Measurements from ENCODE around the gene PDE6B. TPM values are rescaled to one million over a fixed set of nuclear protein-coding genes. Genes with fewer than 3 reads are reported as not detected.
"Not testable (repeated sequence)": the region's sequence is repeated elsewhere in the genome, so short reads cannot be mapped to it uniquely, and the experiment has no call there.

PDE6B gene
- total RNA-seq, 1 donor from 2014 or later, result 12.5 TPM

DNA sequence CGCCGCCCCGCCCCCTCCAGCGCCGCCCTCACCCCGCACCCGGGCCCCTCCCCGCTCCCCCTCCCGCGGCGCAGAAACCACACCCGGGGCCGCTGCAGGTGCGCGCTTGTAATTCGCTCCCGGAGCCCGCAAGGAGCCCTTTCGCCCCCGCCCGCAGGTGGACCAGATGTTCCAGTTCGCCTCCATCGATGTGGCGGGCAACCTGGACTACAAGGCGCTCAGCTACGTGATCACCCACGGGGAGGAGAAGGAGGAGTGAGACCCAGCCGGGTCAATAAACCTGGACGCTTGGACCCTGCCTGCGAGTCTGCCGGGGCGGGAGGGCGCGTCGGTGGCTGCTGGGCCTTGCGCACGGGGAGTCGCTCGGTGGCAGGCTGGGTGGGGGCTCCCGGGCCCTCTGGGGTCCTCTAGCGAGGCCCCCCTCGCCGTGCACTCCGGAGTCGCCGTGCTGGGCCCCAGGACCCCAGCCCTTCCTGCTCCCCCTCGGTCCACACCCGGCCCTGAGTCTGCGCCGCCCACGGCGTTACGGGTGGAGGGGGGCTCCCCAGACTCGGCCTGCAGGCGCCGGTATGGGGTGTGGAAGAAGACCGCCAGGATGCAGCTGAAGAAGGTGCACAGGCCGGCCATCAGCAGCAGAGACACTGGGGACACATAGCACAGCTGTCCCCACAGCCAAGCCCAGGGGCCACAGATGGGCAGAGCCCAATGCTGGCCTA is 56.5 kb downstream of the PDE6B start:
- intact Hi-C loops (cut with micrococcal nuclease), result no loop called here

DNA sequence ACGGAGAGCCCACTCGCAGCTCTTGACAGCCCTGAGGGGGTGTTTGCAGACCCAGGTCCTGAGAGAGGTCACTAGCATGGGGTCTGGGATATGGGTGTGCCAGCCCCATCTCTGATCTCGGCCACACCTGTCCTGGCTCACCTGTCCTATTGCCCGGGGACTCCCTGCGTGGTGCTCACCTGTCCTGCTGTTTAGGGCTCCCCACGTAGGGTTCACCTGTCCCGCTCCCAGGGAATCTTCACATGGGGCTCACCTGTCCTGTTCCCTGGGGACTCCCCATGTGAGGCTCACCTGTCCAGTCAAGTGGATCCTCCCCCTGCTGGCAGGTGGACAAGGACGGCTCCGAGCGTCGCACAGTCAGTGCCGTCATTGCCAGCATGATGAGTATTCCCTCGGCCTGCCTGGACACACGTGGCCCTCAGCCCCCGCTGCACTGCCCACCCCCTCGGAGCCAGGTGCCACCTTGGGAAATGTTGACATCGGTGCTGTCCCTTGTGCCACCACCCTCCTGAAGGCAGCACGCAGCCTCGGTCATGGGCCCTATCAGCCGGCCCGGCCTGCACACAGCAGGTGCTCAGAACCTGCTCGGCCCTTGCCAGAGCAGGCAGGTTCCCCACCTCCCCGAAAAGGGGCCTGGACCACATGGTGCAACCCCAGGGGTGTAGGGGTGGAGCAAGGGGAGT is 57.3 kb downstream of the PDE6B start:
- intact Hi-C loops (cut with micrococcal nuclease), result no loop called here

DNA sequence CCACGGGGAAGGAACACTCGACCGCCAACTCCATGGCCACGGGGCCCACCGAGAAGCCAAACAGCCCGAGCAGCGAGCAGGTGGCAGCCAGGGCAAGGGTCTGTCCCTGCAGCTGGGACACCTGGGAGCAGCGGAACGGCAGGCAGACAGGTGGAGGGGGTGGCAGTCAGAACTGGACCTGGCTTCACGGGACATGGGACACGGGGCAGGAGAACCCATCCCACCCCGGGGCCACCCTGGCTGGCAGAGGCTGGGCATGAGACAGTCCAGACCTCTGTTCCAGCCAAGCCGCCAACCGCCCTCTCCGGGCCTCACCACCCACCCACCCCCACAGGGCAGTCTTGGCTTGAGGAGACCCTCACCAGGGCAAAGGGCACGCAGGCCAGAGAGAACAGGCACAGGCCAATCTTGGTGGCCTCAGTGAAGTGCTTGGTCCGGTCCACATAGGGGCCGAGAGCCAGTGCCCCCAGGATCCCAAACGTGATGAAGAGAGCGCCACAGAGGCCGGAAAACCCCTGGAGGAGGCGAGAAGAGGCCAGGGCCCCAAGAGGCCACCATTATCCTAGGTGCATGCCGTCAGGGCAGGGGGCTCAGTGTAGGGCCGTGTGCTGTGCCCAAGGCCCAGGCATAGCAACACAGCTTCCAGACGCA is 58.0 kb downstream of the PDE6B start:
- intact Hi-C loops (cut with micrococcal nuclease), result no loop called here

DNA sequence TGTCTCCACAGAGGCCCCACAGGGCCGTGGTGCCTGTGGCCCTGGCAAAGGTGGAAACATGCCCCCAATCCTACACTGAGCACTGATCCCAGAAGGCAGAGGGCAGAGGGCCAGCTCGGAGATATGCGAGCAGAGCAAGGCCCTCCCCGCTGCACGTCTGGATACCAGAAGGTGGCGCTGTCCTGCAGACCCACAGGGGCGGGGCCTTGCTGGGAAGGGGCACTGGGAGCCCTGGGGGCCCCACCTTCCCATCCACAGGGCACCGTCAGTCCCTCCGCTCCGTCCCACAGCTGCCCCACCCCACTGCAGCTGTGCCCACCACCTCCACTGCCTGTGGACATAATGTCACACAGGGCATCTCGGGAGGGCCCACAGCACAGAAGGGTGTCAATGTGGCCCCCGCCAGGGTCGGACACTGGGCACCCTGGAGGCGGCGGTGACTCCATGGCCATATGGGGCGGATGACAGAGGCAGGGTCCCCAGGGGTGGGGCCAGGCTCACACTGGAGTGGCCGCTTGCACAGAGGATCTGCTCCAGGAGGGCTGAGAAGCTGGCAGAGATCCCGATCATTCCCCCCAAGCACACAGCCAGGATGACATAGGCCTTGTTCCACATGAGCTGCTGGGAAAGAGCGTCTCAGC is 58.7 kb downstream of the PDE6B start:
- intact Hi-C loops (cut with micrococcal nuclease), result loop anchor here (1.0 kb wide), 1 partner anchor 21 kb away; the partner anchor contains the start of gene PCGF3

DNA sequence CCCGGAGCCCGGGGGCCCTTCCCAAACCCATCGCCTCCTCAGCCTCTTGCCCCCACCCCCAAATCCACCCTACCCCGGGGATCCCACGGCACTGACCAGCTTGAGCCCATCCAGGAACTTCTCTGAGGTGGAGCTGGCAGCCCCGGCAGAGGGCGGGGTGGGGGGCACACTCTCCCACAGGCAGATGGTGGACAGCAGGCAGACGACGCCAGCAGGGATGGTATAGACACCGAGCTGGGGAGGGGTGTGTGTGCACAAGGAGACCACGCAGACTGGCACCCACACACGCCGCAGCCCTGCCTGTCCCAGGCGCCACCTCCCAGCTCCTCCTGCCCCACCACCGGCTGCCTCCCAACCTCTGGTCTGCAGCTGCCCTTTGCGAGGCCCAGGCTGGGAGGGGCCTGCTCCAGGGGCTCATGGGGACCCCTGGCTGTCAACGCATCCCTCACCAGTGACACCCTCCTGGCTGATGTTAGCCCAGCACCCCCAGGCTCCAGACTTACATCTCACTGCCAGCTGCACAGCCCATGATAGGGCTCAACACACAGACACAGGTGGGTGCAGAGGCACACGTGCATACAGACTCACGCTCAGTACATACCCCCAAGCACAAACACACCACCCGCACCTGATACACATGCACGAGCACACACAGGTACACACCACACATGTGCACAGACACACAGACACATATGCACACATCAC is 59.4 kb downstream of the PDE6B start:
- intact Hi-C loops (cut with micrococcal nuclease), result loop anchor here (1.0 kb wide), 1 partner anchor 21 kb away; the partner anchor contains the start of gene PCGF3

DNA sequence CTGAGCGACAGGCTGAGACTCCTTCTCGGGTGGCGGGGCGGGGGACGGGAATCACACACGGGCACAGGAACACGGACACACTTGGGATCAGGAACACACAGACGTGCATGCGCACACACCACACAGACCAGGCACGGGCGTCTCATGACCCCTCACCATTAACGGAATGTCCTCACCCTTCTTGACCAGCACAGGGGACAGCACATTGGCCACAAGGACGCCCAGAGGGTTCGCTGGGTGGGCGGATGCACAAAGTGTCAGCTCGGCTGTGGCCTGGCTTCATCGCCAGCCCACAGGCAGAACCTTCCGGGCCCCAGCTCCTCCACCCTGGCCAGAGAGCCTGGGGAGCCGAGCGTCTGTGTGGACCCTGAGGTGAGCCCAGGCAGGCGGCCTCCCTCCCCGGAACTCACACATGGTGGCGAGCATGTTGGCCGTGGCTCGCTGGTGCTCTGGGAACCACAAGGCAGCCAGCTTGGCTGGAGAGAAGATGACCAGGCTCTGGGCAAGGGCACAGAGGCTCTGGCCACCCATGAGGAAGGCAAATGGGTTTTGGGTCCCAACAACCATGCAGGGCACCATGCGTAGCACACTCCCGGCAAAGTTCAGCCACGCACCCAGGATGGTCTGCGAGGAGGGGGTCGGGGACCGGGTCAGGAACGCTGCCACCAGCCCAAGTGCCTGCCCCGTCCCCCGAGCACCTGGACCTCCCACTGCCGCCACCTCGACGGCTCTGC is 60.5 kb downstream of the PDE6B start:
- intact Hi-C loops (cut with micrococcal nuclease), result no loop called here

DNA sequence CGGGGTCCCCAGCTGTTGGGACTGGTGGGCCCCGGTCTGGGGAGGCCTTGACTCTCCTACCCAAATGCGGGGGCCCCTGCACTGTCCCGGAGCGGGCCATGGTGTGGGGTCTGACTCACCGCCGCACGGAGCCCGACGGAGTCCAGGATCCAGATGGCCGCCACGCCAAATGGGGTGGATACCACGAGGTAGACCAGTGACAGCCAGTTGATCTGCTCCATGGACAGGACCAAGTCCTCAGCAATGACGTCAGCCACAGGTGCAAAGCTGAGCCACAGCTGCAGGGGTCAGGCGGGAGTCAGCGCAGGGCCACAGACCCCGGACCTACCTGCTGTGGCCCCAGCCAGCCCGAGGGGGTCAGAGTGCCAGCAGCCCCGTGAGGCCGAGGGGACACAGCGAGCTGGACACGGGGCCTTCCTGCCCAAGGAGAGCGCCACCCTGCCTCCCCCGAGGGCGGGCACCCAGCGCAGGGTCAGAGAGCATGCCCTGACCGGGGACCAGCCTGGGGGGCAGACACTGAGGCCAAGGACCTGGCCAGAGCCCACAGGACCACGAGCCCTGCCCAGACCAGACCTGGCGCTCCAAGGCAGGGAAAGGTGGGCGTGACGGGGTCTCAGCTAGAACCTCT is 61.2 kb downstream of the PDE6B start:
- intact Hi-C loops (cut with micrococcal nuclease), result no loop called here

DNA sequence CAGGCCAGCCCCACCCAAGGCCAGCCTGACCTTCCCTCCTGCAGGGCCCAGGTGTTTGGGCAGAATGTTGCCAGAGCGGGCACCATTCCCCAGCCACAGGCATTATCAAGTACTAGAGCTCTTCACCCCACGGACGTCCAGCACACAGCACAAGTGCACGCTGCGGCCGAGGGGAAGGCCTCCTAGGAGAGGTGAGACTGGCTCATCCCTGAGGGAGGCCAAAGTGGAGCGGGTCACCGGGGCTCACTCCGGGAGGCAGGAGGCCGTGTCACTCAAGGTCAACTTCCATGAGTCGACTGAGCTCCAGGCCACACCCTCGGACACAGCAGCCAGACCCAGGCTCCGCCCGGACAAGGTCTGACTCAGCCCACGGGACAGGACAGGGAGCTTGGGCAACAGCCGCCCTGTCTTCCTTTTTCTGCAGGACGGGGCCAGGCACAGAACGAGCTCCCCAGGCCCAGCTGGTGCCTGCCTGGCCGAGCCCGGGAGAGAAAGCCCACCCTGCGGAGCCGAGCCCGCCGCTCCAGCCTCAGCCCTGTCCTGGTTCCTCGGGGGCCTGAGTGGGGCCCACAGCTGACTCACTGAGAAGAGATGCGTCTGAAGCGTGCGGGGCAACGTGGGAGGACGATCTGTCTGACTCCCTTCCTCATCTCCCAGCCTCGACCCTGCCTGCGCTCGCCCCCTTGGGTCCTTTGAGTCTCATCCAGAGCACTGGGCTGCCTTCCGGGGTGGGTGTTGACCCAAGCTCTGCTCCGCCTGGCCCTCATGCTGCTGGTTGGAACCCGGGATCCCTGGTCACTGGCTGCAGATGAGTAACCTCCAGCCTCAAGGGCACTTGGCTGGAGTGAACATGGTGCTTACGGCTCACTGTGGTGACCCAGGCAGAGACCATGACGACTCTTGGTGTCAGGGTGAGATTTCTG is 61.9 kb downstream of the PDE6B start:
- intact Hi-C loops (cut with micrococcal nuclease), result no loop called here

DNA sequence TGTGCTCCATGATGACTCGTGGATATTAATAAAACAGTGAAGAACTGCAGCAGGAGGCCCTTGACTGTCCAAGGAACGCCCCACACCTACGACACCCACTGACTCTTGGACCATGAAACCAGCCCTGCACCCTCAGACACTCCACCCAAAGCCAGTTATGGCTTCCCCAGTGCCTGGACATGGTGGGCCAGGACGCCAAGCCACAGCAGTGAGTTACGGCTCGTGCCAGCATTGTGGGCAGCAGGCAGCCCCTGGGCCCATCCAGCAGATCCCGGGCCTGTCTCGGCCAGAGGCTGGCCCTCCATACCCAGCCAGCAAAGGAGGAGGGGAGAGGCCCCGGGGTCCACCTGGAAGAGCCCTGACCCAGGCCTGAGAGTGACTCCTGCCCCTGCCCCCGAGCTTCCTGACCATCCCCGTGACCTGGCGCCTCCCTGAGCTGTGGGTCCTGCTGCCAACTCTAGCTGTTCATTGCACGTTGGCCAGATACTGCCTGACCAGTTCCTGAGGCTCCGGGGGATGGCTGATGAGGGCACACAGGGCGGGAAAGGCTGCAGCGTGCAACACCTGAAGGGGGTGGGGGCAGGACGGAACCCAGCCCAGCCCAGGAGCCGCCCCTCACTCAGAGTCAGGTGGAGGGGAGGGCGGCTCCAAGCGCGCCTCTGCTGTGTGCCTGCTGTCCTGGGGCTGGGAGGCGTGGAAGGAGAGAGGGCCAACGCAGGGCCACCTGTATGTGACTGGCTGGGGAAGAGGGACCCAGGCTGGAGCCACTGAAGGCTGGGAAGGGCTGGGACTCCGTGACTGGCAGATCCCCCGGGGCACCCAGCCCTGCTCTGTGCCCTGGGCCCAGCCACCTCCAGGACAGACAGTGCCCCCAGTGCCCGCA is 62.8 kb downstream of the PDE6B start:
- intact Hi-C loops (cut with micrococcal nuclease), result no loop called here

DNA sequence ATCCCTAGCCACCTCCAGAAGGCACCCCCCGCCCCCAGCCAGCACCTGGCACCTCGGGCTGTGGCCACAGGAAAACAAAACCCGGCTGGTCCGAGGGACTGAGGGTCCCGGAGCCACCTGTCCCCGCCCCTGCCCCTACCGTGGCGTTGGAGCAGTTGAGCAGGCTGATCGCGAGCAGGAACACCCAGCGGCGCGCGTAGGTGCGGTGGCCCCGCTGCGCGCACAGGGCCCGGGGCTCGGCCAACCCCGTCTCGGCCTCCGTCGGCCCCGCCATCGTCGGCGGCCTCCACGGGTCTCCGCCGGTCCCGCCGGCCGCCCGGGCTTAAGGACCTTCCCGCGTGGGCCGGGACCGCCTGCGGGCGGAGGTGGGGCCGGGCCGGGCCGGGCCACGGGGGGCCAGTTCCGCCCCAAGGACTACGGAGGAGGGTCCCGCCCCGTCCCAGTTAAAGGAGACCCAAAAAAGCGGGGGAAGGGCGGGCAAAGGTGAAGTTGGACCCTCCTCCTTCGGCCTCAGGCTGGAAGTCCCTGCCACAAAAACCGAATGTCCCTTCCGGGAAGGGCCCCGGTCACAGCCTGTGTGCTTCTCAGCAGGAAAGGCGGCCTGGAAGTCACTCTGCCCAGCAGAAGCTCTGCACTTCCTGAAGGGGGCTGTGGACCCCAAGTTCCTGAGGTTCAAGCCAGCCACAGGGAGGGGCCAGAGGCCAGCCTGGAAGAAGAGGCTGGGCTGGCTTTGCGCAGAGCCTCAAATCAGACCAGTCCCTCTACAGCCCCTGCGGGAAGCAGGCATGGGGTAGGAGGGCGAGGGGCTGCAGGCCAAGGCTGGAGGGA is 63.7 kb downstream of the PDE6B start, which contains the start of gene SLC49A3:
SLC49A3 (minus strand) TSS at position 298 of the 828 bp plus-strand sequence; CDS start at position 274, 24 bp downstream.
- intact Hi-C loops (cut with micrococcal nuclease), result no loop called here

DNA sequence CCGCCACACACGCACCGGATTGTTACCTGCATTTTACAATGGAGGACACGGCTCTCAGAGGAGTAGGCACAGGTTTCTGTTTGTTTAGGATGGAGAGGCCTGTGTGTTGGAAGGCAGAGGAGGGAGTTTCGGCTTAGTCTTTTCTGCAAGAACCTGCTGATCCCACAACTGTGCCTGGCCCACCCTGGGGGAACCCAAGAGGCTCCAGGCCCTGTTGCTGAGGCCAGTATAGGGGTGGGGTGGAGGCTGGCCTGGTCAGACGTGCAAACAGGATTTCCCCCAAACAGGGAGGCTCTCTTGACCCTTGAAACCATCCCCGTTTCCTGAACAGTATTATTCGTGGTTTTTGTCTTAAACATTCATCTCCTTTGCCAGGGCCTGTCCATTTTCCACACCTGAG is 64.3 kb downstream of the PDE6B start:
- intact Hi-C loops (cut with micrococcal nuclease), result no loop called here

DNA sequence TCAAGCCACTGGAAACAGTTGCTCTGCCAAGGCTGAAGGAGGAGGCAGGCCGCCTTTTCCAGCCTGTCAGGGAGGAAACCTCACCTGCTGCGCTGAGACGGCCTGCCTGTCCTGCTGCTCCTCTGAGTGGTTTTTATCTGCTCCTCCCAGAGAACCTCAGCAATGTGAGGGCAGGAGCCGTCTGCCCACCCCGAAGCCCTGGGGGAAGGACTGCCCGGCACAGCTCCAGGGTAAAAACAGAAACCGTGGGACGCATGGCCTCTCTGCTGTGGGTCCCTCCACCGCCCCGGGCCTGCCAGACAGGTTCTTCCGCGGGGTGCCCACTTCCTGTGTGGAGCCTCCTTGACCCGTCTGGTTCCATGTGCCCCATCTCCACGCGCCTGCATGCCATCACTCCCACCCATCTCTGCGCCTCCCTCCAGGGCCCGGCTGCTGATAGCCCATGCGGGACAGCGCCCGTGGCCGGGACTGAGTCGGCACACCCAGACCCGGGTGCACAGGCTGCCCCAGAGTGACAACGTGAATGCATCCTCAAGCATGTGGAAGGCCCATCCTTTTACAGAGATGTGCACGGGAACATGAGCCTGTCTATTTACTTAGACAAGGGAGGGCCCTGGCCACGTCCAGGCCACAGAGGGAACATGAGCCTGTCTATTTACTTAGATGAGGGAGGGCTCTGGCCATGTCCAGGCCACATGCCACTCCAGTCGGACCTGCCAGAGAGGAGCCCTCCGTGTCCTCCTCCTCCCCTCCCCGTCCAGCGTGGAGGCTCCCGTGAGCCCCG is 67.6 kb downstream of the PDE6B start:
- intact Hi-C loops (cut with micrococcal nuclease), result no loop called here

DNA sequence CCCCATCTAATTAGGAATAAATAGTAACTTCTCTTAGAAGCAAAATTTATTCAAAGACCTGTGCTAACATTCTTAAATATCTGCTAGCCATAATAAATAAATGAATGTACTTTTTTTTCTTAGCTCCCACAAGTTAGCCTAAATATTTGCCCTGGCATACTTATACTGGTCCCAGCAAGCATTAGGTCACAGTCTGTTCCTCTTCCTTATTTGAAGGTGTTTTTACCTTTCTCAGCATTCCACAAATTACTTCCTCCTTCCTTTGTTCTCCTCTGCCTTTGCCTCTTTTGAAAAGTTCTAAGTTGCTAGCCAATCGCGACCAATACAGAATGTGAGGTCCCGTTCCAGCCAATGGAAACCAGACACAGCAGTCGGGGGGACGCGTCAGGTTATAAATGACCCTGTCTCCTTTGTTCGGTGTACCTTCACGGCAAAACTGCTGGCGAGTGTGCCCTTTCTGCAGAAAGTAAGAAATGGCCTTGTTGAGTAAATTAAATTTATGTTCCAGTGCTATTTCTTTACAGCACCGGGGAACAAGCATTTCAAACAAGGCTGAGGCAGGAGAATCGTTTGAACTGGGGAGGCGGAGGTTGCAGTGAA is 69.1 kb downstream of the PDE6B start:
- intact Hi-C loops (cut with micrococcal nuclease), result not testable (repeated sequence)

DNA sequence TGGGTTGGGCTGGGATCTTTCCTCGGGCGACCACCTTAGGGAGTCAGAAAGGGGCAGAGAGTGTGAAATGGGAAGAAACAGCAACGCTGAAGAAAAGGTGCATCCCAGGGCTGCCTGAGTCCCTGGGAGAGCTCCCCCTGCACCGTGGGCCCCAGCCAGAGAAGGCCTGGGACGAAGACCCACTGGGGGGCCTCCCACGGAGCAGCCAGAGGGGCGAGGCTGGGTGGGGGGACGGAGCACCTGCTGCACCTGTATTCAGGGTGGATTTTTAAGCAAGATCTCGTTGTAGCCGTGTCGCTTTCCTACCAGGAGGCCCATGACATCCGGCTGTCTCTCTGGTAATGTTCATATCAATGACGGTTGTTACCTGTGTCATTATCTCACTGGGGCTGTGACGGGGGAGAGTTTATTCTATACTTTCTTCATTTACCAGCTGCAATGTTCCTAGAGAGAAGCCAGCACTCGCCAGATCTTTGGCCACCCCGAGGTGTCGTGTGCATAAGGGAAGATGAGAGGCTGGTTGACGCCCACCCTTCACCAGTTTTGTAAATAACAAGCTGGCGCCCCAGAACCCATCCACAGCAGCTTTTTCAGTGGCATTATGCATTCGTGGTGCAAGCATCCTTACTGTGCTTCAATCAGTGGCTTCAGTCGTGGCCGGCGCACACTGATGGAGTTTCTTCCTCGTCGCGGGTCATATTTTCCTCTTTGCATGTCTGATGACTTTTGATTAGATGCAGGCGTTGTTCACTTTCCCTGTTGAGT is 74.6 kb downstream of the PDE6B start:
- intact Hi-C loops (cut with micrococcal nuclease), result no loop called here
